Measurements from ENCODE around the gene TSC1. TPM values are rescaled to one million over a fixed set of nuclear protein-coding genes. Genes with fewer than 3 reads are reported as not detected.

The TSC1 gene
- total and polyA plus RNA-seq, 7 donors: 4.2 to 55.9 (median 35.3) TPM

DNA sequence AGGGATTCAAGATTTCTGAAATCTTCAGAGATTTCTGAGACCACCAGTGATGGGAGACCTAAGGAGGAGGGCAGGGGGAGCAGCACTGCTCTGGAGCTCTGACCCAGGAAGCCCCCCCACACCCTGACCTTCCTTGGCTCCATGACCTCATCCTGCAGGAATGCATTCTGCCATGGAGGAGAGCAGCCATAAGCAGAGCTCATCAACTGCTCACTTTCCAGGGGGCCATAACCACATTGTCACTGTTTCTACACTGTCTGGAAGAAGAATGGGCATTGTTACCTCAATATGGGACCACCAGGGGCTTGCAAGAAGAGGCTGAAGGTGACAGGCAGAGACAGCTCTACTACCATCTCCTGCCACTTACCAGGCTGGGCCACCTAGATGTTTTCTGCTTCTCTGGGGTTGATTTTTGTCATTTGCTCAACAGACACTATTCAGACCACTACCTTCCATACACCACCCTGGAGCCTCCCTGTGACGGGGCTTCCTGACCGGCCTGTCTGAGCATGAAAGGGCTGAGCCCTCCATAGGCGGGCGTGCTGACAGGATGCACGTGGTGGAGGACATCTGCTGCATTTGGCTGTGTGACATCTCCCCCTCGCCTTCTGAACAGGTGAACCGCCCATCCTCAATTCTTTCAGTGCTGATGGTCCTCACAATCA, 2.3 kb upstream of the TSC1 start:
- intact Hi-C loops (cut with DNase I): loop anchor here (10.0 kb wide), 1 partner anchor 592 kb away; the partner anchor contains the start of gene SETX
- peaks cover 0 to 26% (median 23%) of the 10 kb centered on the region in 4 donors for H3K4me1 ChIP-seq
- no peaks in the 10 kb centered on the region for H3K36me3 ChIP-seq
- DNase-seq: no peak
- 88% methylated on average over 7 of the region's 7 CpGs for WGBS, 2 donors
- TF ChIP-seq, protein P1, sequence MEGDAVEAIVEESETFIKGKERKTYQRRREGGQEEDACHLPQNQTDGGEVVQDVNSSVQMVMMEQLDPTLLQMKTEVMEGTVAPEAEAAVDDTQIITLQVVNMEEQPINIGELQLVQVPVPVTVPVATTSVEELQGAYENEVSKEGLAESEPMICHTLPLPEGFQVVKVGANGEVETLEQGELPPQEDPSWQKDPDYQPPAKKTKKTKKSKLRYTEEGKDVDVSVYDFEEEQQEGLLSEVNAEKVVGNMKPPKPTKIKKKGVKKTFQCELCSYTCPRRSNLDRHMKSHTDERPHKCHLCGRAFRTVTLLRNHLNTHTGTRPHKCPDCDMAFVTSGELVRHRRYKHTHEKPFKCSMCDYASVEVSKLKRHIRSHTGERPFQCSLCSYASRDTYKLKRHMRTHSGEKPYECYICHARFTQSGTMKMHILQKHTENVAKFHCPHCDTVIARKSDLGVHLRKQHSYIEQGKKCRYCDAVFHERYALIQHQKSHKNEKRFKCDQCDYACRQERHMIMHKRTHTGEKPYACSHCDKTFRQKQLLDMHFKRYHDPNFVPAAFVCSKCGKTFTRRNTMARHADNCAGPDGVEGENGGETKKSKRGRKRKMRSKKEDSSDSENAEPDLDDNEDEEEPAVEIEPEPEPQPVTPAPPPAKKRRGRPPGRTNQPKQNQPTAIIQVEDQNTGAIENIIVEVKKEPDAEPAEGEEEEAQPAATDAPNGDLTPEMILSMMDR (IDR thresholded peaks at IDR 0.05): no peak
- no peak for TF ChIP-seq POLR2AphosphoS5 (IDR thresholded peaks at IDR 0.05)
- no peak for TF ChIP-seq EP300 (IDR thresholded peaks at IDR 0.05)
- TF ChIP-seq POLR2A (IDR thresholded peaks at IDR 0.05): no peak
- H3K27ac ChIP-seq: no peak overlapping the region
- no peaks in the 10 kb centered on the region for H3K9me3 ChIP-seq
- no peak overlapping the region for H3K4me3 ChIP-seq
- H3K27me3 ChIP-seq: no peaks in the 10 kb centered on the region

DNA sequence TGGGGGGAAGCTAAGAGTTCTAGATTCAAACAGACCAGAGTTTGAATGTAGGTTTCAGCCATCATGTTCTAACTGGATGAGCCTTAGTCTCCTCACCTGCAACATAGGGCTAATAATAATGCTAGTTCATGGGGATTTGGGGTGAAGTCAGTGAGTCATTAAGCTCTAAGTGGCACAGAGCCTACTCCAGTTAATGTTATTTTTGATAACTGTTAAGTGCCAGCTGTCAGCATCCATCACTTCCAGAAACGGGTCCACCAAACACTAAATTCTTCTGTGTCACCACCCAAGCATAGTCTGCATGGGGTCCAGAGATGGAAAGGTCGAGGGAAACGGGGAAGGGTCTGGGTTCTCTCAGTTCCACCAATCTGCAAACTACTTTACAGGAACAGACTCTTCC, 1.8 kb upstream of the TSC1 start:
- Histone ChIP-seq H3K27ac (no peak overlapping the region), H3K27me3 (no peaks in the 10 kb centered on the region), H3K4me3 (no peak overlapping the region), H3K36me3 (no peaks in the 10 kb centered on the region), H3K4me1 (peaks cover 0 to 26% (median 23%) of the 10 kb centered on the region in 4 donors), H3K9me3 (no peaks in the 10 kb centered on the region)
- TF ChIP-seq POLR2AphosphoS5 (IDR thresholded peaks at IDR 0.05) (no peak), EP300 (IDR thresholded peaks at IDR 0.05) (no peak), POLR2A (IDR thresholded peaks at IDR 0.05) (no peak)
- TF ChIP-seq, protein P1 (IDR thresholded peaks at IDR 0.05): no peak
- WGBS, 2 donors: 68 to 79% methylated on average over 3 of the region's 3 CpGs
- no peak for DNase-seq
- intact Hi-C loops (cut with DNase I): loop anchor here (10.0 kb wide), 1 partner anchor 591 kb away; the partner anchor contains the start of gene SETX

DNA sequence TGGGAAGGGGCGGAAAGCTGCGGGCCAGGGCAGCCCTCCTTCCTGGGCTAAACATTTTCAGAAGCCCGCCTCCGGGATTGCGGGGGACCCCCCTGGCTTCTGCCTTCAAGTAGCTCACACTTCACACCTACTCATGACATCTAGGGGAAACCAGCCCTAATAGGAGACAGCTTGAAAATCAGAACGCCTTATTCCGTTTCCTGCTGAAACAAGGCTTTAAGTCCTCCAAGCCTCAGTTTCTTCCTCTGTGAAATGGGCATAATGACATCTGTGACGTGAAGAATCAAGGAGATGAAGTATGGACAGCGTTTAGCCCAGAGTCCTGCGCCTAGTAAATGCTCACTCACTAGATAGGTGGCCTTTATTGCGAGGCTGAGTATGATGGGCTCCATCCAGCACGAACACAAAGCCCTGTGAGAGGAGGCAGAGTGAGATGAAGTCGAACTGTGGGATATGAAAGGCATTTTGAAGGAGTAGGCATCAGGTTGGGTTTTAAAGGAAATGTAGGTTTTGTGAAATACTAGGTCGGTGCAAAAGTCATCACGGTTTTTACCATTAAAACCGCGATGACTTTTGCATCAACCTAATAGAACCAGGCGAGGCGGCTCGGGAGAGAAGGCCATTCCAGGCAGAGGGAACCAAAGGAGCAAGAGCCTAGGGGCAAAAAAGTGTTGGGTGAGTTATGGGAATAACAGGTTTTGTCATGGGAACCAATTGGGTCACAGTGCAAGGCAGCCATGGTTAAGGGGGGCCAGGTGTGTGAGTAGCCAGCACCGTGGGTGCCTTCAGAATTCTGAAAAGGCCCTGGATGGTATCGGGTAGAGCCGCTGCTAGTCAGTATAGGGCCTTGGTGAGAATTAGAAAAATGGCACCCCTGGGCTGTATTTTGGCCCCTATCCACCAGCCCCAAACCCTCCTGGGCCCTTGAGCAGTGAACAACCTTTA, 1.0 kb upstream of the TSC1 start:
- WGBS, 2 donors: 65 to 68% methylated on average over 23 of the region's 23 CpGs
- Histone ChIP-seq H3K36me3 (no peaks in the 10 kb centered on the region), H3K4me1 (peaks cover 0 to 26% (median 23%) of the 10 kb centered on the region in 4 donors), H3K9me3 (no peaks in the 10 kb centered on the region), H3K27me3 (no peaks in the 10 kb centered on the region), H3K27ac (peak overlapping the region; percentile 94 to 95 (median 94)), H3K4me3 (peak overlapping the region; percentile 94 to 100 (median 99))
- TF ChIP-seq EP300 (IDR thresholded peaks at IDR 0.05): no peak
- TF ChIP-seq, protein P1 (IDR thresholded peaks at IDR 0.05): no peak
- TF ChIP-seq POLR2A (IDR thresholded peaks at IDR 0.05): no peak
- TF ChIP-seq POLR2AphosphoS5 (IDR thresholded peaks at IDR 0.05): no peak
- DNase-seq: no peak
- intact Hi-C loops (cut with DNase I): loop anchor here (10.0 kb wide), 1 partner anchor 591 kb away; the partner anchor contains the start of gene SETX

DNA sequence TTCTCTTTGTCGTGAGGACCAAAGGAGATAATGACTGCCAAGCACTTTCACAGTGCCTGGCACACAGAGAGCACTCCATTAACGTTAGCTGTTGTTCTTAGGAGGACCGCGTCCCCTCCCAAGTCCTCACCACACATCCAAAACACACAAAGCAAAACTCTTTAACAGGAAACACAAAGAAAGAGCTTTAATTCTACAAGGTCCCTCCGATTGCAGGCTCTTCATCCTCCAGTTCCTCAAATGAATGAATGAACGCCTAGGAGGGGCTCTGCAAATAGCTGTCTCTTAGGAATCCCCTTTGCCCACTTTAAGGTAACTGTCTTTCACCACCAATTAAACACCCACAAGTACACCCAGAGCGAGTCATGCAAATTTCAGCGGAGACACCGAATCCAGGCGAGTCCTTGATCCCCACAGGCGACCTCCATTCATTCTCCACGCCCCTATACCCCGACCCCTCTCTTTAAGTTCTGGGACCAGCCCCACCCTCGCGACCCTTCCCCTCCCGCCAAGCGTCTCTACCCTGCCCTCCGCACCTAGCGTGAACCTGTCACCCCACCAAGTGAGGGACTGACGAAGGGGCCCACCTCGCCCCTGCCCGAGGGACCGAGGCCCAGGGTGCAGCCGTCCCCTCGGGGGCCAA, 644 bp downstream of the TSC1 start:
- Histone ChIP-seq H3K27ac (peak overlapping the region; percentile 94 to 95 (median 94)), H3K9me3 (no peaks in the 10 kb centered on the region), H3K4me1 (peaks cover 0 to 26% (median 23%) of the 10 kb centered on the region in 4 donors), H3K4me3 (peak overlapping the region; percentile 94 to 100 (median 99)), H3K36me3 (no peaks in the 10 kb centered on the region), H3K27me3 (no peaks in the 10 kb centered on the region)
- WGBS, 2 donors: 1% methylated on average over 25 of the region's 25 CpGs
- DNase-seq: no peak
- TF ChIP-seq POLR2A (IDR thresholded peaks at IDR 0.05) (no peak), EP300 (IDR thresholded peaks at IDR 0.05) (no peak), POLR2AphosphoS5 (IDR thresholded peaks at IDR 0.05) (no peak)
- TF ChIP-seq, protein P1 (IDR thresholded peaks at IDR 0.05): no peak
- intact Hi-C loops (cut with DNase I): loop anchor here (5.0 to 10.0 kb wide), 3 partner anchors 66 to 589 kb away; partner anchors contain the start of genes AK8, GTF3C5, SETX and SPACA9
